Right lung (tissue), 10 donors: ENCODE measurements around the gene TTLL13. TPM values are rescaled to one million over a fixed set of nuclear protein-coding genes. Genes with fewer than 3 reads are reported as not detected.
A peak's percentile ranks its signal among the peaks of the same experiment; 100 is the strongest.

ENCODE experiments used
- DNase-seq, 2 donors: peaks; one replicate each; pipeline ENCODE4 v3.0.0-alpha.2; 2013
- long read RNA-seq, 8 donors: transcript quantifications; one replicate each; lab custom pipeline, GENCODE V29; 2026
- polyA plus RNA-seq, 5 donors: library from polyadenylated mRNA; unstranded; fragments of 120-200 nt; gene quantifications; one replicate each; pipeline versions ENCODE4 v1.2.1 to v1.2.3, GENCODE V29; 2013; ENCODE audit warnings: inconsistent platforms in 1 of 5, low replicate concordance in 1 of 5; ENCODE audit not compliant: insufficient read length in 5 of 5, insufficient read depth in 1 of 5

The TTLL13 gene, protein sequence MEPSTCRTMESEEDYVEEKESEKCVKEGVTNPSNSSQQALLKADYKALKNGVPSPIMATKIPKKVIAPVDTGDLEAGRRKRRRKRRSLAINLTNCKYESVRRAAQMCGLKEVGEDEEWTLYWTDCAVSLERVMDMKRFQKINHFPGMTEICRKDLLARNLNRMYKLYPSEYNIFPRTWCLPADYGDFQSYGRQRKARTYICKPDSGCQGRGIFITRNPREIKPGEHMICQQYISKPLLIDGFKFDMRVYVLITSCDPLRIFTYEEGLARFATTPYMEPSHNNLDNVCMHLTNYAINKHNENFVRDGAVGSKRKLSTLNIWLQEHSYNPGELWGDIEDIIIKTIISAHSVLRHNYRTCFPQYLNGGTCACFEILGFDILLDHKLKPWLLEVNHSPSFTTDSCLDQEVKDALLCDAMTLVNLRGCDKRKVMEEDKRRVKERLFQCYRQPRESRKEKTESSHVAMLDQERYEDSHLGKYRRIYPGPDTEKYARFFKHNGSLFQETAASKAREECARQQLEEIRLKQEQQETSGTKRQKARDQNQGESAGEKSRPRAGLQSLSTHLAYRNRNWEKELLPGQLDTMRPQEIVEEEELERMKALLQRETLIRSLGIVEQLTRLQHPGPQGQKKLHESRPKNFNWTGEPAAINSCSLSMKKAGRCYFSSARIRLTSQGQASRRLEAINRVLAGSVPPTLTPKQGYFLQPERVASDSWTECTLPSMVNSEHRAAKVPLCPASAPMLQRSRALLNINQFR
- under 1 TPM; 0.09 to 0.27 (median 0.13) TPM for polyA plus RNA-seq
- long read RNA-seq, donor 1 = 0 reads
- long read RNA-seq, donor 2 = 0 reads
- long read RNA-seq, donor 3 = 0 reads
- long read RNA-seq, donor 4 = 0 reads
- long read RNA-seq, donor 5 = 0 reads
- long read RNA-seq, donor 6 = 0 reads
- long read RNA-seq, donor 7 = 0 reads
- long read RNA-seq, donor 8 = 0 reads

DNA sequence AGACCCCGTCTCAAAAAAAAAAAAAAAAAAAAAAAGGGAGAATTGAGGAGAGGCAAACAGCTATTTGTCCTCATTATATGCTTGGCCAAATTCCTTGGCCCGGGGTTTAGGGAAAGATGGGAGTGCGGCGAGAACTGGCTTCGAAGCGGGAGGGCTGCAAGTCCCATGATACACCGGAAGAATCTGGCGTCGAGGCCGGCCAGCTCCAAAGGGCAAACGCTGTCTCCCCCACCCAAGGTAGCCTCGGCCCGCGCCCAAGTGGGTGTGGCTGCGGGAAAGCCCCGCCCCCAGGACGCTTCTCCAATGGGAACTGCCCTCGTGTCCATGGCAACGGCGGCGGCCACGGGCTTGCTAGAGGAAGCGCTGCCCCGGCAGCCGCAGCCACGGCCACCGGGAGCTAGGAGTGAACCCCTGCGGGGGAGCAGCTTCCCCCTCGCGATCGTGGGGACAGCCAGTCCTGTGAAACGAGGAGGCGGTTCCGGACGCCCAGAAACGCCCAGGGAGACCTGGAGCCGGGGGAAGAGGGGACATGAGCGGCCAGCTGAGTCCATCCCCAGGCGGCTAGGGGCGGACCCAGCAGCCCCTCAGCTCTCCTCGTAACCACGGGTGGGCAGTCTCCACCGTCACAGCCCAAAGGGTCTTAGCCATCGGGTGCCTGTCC is at the start of gene TTLL13:
TTLL13 (plus strand) TSS at position 354 of the 661 bp plus-strand sequence. CDS start 1,075 bp downstream, outside the sequence.
- DNase-seq = peak; percentile 85 to 89

DNA sequence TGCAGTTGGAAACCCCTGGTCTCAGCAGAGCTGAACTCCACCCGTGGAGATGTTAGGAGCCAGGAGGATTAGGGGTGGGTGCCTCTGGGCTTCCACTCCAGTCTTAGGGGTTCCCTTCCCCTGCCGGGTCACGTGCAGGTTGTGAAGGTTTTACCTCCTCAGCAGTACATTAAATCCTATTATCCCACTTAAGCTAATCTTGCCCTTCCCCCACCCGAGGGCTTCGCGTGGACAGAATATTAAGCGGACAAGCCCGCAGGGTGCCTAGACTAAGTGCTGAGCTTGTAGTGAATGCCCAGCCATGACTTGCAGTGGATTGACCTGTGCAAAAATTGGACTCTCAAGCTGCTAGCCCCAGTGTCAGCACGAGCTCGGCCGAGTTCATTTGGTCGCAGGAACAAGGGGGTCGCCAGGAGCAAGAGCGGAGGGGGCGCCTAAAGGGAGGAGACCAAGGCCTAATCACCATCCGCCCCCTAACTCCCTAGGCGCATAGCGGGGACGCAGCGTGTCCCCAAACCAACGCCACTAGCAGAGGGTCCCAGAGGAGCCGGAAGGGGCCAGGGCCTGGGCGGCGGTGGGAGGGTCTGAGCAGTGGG is 48.7 kb upstream of the TTLL13 start:
- no peak for DNase-seq

DNA sequence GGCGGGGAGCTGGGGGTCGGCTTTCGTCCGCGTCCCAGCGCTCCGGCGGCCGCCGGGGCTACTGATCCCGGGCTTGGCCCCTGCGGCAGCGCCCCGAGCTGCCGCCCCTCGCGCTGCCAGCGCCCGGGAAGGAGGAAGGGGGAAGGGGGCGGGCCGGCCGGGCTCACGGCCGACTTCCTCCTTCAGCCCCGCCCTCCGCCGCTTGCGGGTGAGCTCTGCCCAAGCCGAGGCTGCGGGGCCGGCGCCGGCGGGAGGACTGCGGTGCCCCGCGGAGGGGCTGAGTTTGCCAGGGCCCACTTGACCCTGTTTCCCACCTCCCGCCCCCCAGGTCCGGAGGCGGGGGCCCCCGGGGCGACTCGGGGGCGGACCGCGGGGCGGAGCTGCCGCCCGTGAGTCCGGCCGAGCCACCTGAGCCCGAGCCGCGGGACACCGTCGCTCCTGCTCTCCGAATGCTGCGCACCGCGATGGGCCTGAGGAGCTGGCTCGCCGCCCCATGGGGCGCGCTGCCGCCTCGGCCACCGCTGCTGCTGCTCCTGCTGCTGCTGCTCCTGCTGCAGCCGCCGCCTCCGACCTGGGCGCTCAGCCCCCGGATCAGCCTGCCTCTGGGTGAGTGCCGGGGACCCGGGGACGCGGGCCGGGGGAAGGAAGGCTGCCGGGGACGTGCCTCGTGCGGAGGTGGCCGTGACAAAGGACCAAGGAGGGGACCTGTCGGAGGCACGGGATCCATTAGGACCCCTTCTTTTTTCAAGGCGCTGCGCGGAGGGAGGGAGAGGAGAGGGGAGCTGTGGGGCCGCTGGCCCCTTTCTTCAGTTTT is 48.0 kb upstream of the TTLL13 start, which contains the start of gene SEMA4B:
SEMA4B (plus strand) TSS at position 201 of the 814 bp plus-strand sequence; CDS start at position 450, 249 bp downstream.
- DNase-seq = peak; percentile 72 to 78

DNA sequence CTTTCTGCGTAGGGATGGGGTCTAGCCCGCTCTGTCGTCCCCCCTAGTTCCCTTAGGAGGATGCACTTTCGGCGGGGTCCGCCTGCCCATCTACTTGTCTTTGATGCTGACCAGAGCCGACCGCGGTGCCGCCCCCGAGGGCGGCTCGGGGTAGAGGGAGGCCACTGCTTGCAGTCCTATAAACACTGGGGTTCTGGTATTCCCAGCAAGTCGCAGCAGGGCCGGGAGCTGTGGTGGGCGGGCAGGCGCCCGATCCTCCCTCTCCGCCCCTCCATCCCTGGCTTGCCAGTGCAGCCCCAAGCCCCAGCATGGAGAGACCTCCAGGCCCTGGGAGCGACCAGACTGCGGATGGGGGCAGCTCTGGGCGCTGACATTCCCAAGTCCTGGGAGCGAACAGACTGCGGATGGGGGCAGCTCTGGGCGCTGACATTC is 47.4 kb upstream of the TTLL13 start:
- DNase-seq = no peak

DNA sequence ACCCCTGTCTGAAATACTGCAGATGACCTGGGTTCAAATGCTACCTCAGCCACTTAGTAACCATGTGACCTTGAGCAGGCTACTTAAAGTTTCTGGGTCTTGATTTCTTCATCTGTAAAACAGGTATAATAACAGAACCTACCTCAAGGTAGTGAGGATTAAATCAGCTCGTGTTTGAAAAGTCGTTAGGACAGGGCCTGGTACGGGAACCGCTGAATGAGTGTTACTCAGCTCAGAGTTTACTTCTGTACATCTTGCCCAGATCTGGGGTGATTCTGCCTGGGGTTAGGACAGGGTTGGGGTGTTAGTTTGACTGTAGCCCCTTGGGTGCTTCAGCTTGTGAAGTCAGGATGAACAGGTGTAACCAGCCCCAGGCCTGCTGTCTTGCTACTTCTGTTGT is 46.4 kb upstream of the TTLL13 start:
- DNase-seq = no peak

DNA sequence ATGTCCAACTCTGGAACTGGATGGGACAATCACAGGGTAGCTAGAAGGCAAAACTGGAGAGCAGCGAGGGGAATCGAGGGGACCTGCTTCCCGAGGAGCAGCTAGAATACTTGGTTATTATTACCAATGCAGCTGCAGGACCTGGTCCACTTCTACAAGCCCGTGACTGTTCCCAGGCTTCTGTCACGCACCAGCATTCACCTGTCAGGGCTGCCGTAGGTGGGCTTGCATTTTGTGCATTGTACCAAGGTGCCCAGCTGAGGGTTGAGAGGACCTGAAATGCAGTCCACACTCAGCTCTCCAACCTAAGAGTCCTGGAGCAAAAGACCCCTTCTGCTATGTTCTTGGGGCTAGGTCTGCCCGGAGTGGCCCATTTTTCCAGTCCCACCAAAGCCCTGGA is 45.9 kb upstream of the TTLL13 start:
- no peak for DNase-seq

DNA sequence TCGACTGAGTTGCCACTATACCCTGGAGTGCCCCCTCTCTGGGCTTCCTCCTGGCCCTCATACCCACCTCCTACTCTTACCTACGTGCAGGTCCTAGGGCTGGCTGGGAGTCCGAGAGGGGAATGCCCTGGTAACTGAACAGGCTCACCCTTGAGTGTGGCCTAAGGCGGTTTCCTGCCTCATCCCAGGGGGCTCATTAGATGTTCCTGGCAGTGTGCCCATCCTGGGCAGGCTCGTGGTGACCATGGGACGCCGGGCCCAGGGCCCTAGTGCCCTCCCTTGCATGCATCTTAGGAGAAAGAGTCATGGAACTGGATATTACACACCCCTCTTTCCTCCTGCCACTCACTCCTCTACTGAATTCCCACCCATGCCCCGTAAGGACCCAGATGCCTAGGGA is 45.4 kb upstream of the TTLL13 start:
- DNase-seq = no peak

DNA sequence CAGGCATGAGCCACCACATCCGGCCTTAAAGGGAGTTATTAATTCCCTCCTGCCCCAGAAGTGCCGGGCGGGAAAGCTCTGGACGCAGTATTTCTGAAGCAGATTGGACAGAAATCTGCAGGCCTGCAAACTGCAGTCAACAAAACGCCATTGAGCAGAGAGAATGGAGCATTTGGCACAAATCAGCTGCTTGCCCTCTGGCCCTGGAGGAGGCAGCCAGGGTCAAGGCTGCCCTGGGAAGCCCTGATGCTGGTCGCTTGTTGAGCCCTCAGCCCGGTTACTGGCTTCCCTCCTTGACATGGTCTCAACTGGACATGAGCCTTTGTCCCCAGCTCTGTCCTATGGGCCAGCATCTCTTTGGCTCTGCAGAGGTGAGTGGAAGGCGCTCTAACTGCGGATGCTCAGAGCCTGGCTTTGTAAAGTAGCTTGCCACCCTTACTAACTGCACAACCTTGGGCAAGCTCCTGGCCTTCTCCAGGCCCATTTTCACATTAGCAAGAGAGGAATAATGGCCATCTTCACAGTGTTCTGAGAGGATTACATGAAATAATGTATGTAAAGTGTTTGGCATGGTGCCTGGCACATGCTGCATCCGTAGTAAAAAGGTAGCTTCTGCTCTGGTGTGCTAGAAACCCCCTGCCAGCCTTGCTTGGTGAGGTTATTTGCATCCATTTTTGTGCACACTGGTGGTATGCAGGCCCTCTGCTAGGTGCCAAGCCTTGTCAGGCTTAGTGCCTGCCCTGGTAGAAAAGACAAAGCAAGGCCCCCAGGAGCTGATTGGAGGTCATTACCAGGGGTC is 44.1 kb upstream of the TTLL13 start:
- DNase-seq = no peak

DNA sequence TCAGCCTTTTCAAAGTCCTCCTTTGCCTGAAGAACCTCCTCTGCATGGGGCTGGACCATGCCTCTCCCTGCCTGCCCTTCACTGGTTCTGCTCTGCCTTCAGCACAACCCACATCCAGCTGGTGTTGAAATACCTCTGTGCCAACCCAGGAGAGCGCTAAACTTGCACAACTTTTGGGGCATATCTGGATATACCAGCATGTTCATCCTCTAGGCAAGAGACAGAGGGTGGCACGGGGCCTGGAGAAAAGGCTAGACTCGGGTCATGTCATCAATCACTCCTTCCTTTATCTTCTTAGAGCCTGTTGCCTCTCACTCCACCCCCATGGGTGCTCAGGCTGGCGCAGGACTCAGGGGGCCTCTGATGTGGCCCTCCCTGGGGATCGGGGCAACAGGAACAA is 43.5 kb upstream of the TTLL13 start:
- no peak for DNase-seq

DNA sequence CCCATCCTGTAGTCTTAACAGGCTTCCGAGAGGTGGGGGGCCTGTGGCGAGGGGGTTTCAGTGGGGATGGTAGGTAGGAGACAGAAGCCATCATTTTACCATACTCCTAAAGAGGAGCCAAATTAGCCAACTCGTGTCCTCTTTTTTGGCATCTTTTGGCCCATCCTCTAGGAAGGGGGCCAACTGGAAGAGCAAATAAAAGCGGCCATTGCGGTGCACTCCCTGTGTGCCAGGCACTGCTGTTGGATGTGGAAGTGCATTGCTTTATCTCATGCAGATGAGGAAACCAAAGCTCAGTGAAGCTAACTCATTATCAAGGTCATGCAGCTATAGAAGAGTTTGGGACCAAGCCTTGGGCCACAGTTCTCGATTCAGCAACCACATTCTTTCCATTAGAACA is 42.1 kb upstream of the TTLL13 start:
- DNase-seq = no peak

DNA sequence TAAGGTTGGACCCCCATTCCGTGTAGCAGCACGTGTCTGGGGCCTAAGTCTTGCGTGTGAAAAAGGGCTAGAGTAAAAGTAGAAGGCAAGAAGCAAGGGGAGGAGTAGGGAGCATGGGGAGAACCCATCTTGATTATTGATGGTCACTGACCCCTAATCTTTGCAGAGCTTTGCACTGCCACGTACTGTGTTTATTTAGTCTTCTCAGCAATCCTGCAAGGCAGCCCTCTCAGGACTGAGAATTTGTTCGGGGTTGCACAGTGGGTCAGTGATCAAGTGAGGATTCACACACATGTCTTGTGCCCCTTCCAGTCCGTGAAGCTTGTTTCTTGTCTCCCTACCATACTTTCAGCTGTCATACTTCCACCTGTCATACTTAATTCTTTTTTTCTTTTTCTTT is 41.0 kb upstream of the TTLL13 start:
- DNase-seq = no peak

DNA sequence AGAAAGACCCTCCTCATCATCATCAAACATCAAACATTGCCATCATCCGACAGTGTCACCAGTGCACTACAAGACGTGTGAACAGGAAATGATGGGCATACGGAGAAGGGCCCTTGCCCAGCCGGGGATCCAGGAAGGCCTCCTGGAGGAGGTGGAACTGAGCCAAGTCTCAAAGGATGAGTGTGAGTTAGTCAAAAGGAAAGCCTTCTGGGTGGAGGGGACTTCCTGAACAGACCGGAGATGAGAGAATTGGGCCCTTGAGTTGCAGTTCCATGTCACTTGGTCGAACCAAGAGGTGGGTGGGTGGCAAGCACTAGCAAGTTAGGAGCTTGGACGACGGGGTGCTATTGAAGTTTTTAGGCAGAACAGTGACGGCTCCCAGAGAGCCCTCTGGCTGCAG is 39.8 kb upstream of the TTLL13 start:
- DNase-seq = no peak

DNA sequence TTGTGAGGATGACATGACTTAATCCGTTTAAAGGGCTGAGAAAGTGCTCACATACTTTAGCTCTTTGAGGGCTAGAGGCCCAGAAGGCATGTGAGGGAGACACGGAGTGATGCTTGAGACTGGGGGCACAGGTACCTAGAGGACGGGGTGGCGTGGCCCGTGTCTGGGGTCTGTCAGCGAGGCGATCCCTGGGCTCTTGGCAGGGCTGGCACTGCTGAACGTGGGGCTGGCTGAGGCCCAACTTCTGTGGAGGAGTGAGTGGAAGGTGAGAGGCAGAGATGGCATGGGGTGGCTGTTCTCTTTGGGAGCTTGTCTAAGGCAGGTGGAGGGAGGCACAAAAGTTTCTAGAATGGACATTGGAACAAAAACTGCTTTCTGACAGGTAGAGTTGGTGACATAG is 38.8 kb upstream of the TTLL13 start:
- no peak for DNase-seq

DNA sequence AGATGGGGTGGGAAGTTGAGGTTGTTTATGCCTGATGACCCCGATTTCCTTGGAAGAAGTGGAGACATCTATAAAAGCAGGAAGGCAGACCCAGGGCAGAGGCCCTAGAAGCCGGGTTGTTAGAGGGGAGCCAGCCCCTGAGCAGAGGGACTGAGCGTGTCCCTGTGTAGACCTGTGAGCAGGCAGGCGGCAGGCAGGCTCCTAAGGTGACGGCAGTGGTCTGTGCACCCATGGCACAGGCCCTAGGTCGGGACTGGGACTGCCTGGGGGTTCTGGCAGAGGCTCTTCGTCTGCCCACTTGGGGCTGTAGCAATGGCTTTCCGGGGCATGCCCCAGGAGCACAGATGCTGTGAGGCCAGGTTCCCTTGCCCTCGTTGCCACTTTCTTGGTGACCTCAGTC is 38.3 kb upstream of the TTLL13 start:
- no peak for DNase-seq

DNA sequence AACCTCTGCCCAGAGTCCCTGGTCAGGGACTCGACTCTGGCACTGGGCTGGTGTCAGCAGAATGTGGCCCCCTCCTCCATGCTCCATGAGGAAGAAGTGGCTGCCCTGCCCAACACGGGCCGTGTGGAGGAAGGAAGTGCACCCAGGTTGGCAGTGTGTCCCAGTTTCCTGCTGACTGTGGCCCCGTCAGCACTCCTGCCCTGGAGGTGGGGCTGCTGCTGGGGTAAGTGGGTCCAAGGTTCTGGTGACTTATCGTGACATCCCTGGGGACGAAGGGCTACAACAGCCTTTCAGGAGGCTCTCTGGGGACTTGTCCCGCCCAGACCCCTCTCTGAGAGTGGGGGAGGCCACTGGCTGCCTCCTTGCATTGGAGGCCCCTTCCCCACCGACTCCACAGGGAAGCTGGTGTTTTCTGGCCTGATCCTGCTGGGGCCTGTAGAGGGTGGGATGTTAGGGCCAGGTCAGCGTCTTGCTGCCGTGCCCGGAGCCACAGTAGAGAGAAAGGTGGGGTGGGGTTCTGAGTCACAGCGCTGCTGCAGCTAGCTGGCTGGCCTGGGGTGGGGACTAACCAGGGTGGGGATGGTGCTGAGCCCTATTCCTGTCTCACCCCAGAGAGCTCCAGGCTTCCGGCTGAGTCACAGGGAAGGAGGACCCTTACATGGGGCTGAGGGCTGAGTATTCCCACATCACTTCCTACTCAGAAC is 37.8 kb upstream of the TTLL13 start:
- no peak for DNase-seq

DNA sequence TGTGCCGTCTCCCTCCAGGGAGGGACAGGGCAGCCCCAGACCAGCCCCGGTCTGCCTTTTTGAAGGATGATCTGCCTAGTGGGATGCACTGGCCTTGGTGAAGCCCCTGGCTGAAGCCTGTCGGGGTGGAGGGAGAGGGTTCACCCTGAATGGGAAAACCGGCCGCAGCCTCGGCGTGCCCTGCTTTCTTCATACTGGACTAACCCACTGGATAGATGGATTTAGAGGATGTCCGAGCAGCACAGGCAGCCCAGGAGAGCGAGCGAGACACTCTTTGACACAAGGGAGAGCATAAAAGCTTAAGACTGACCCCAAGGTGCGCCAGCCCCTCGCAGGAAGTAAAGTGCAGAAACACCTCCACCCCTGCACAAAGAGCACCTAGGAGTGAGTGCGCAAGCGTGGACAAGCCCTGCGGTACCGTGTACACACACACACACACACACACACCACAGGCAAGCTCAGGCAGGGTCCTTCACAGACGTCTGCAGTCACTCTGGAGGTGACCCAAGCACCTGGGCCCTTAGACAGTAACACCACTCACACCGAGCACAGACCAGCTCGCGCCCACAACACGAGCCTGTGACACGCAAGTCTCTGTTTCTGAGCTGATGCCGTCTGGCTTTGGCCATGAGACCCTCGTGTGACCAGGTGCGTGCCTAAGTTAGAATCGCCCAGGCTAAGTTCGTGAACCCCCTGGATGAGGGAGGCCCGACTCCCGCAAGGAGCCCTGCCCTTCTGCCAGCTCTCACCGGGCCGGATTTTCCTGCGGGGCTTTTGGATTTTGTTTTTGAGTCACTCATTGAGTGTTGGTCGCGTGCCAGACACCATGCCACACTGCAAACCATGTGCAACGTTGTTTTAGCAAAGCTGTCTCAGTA is 36.9 kb upstream of the TTLL13 start:
- DNase-seq = no peak

DNA sequence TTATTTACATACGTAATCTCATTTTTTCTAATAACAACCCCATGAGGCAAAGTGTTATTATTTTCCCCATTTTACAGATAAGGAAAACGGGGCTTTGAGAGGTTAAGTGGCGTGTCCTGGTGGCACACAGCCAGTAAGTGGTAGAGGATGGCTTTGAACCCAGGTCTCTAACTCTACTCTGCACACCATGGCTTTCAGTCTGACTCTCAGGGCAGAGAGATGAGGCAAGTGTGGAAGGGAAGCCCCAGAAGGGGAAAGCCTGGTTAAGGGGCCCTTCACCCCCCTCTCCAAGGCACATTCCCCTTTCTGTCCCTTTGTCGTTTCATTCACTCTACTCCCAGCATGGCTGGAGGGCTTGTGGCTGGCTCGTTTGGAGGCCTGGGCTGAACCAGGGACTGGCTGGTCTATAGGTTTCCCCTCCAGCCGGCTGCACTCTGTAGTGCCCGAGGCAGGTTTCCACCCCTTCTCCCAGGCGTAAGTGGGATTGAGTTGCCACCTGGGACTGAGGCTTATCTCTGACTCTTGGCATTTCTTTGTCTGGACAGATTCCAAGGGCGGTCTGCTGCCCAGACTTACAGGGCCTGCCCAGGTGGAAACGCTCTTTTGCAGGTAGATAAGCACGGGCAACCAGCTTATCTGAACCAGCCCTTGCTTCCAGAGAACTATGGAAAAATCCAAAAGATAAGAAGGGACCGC is 36.1 kb upstream of the TTLL13 start:
- DNase-seq = peak; percentile 53 to 55
